GM12891 (cell line): ENCODE data around the gene CAMTA1.

Experiments used
- DNase-seq: peaks from one replicate; pipeline ENCODE4 v3.0.0; 2011; ENCODE audit warnings: low spot score; ENCODE audit not compliant: insufficient read length
- FAIRE-seq: peaks from 2 replicates; lab custom pipeline; 2011; peaks lifted over from hg19 to GRCh38; lab: Jason Lieb, UNC
- PAX5 ChIP-seq: IDR thresholded peaks from 2 replicates; pipeline ENCODE4 v1.6.1; 2011; ENCODE audit warnings: low read length, moderate library complexity, mild to moderate bottlenecking; ENCODE audit not compliant: insufficient read depth, severe bottlenecking
- POLR2A ChIP-seq: IDR thresholded peaks from 2 replicates; pipeline ENCODE4 v1.6.1; 2011; ENCODE audit warnings: low read depth, low read length, control low read depth
- POLR2AphosphoS5 ChIP-seq: IDR thresholded peaks from 2 replicates; pipeline ENCODE4 v1.6.1; 2011; ENCODE audit warnings: low read depth, low read length, control low read depth
- POU2F2 ChIP-seq: IDR thresholded peaks from 2 replicates; pipeline ENCODE4 v1.6.1; 2011; ENCODE audit warnings: low read depth, mild to moderate bottlenecking, control low read depth, low read length, moderate library complexity
- SPI1 ChIP-seq: IDR thresholded peaks from 2 replicates; pipeline ENCODE4 v1.6.1; 2011; ENCODE audit warnings: low read depth, low read length, control low read depth
- TAF1 ChIP-seq: IDR thresholded peaks from 2 replicates; pipeline ENCODE4 v1.6.1; 2011; ENCODE audit warnings: low read depth, low read length, control low read depth

The CAMTA1 gene

DNA sequence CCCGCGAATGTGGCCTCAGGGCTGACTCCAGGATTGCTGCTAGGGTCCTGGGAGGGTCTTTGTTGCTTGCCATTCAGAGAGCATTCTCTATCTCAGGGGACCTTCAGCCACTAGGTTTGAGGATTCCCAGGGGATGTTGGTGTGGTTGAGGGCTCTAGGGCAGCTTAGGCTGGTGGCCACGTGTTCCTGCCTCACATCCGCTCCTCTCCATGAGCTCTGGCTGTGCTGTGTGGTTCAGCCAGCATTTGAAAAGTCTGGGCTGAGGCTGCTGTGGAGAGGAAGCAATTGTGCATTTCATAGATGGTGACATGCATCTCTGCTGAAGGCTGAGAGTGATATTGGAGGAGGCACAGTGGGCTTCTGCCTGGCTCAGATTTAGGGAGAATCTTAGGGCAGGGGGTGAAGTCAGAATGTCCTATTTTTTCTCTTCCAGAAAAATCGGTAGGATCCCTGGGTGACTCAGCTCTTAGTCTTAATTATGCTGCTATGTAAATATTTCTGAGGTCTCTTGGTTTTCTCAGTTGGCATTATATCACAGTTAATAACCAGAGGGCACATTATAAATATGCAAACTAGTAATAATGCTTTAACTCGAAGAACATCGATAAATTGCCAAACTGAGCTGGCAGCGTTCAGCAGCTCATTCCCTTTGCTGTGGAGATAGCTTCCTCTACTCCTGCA lies 182.3 kb downstream of the CAMTA1 start:
- no peak for FAIRE-seq
- TF ChIP-seq POLR2AphosphoS5 = no peak
- TF ChIP-seq PAX5 = no peak
- TF ChIP-seq POLR2A = no peak
- no peak for TF ChIP-seq SPI1
- DNase-seq = no peak

DNA sequence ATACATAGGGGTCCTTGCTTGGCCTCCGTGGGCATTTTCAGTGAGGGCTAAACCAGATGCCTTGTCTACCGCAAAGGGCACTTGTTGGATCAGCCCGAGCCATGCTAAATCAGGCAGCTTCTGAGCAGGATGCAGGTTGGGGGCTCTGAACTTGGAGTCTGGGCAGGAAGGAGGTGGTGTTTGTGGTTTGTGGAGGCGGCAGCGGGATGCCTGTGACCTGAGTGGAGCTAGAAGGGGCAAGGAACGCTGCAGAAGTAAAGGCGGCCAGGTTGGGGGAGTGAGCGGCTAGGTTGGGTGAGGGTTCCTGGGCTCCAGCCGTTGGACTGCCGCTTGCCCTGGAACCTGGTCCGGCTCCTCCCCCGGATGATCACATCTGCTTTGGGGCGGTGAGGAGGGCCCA lies 183.9 kb downstream of the CAMTA1 start:
- TF ChIP-seq PAX5 (no peak), POLR2AphosphoS5 (no peak)
- no peak for DNase-seq
- no peak for FAIRE-seq

GRCh38 chr1:6969762-6970161 lies 184.5 kb downstream of the CAMTA1 start:
- no peak for FAIRE-seq
- DNase-seq = no peak
- TF ChIP-seq POLR2A (no peak), TAF1 (no peak), POU2F2 (no peak), PAX5 (no peak), POLR2AphosphoS5 (no peak)

DNA sequence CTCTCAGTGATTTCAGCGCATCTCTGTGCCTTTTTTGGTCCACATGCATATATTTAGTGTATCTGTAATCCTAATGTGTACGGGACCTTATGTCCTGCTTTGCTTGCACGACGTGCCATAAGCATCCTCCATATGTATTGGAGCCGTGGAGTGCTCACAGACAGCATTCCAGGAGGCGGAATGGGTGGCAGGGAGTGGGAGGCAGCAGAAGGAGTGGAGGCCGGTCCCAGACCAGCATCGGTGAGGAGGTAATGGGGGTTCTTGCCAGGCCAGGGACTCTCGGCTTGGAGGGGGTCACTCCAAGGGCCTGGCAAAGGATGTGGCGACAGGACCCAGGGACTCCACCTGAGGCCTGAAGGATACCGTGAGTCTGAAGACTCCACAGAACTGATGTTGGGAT lies 185.0 kb downstream of the CAMTA1 start:
- DNase-seq (no peak), FAIRE-seq (no peak)
- TF ChIP-seq POLR2A (no peak), SPI1 (no peak), POLR2AphosphoS5 (no peak), POU2F2 (no peak), PAX5 (no peak), TAF1 (no peak)

- DNase-seq (no peak), FAIRE-seq (no peak)
- TF ChIP-seq TAF1 (no peak), POLR2AphosphoS5 (no peak), POLR2A (no peak), PAX5 (no peak), SPI1 (no peak), POU2F2 (no peak)
Observed at GRCh38 chr1:6971048-6971447, 185.8 kb downstream of the CAMTA1 start.

GRCh38 chr1:6971699-6972098 lies 186.4 kb downstream of the CAMTA1 start:
- DNase-seq = no peak
- TF ChIP-seq PAX5 (no peak), POLR2A (no peak), TAF1 (no peak), SPI1 (no peak), POLR2AphosphoS5 (no peak), POU2F2 (no peak)
- no peak for FAIRE-seq

- DNase-seq (no peak), FAIRE-seq (no peak)
- TF ChIP-seq POU2F2 = no peak
- TF ChIP-seq TAF1 = no peak
- no peak for TF ChIP-seq SPI1
- TF ChIP-seq POLR2A = no peak
- TF ChIP-seq POLR2AphosphoS5 = no peak
- no peak for TF ChIP-seq PAX5
Observed at GRCh38 chr1:6972399-6972798, 187.1 kb downstream of the CAMTA1 start.

GRCh38 chr1:6975331-6976043 lies 190.2 kb downstream of the CAMTA1 start:
- TF ChIP-seq POU2F2 (no peak), SPI1 (no peak), TAF1 (no peak), POLR2AphosphoS5 (no peak)
- DNase-seq (no peak), FAIRE-seq (no peak)

DNA sequence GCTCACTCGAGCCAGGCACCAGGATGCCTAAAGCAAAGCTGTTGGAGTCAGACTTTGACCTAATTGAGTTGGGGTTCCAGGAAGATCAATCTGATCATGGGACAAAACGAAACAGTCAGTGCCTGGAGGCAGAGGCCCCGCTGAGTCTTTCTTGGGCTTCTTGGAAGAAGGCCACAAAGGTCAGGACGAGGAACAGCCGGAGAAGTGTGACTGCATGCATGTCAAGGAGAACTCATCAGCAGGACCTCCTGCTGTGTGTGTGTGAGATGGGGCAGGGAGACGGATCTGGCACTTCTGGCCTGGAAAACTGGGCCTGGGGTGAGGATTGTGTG lies 190.8 kb downstream of the CAMTA1 start:
- FAIRE-seq = no peak
- TF ChIP-seq TAF1 (no peak), POU2F2 (no peak), SPI1 (no peak), PAX5 (no peak), POLR2A (no peak), POLR2AphosphoS5 (no peak)
- no peak for DNase-seq

DNA sequence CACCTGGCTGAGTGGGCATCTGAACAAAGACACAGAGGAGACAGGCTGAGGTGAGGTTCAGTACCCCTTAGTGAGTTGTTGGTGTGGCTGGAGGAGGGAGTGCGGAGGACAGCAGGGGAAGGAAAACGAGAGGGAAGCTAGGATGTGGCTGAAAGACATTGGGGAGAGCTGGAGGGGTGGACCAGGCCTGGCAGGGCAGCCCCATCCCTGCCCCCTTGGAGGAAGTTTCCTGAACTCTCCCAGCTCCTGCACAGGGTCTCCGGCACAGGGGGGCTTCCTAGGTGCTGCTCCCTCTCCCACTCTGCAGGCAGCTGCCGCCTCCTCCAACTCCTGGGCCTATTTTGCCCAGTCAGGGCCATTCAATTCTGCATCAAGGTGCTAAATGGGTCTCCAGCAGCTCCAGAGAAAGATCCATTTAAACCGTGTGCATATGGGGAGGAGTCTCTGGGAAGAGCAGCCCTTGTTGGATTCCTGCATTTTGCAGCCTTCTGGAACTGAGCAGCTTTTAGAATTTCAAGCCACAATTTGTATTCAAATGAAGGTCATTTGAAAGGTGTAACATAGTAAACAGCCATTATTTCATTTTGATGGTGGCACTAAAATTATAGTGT lies 193.9 kb downstream of the CAMTA1 start:
- TF ChIP-seq TAF1 (no peak), POLR2A (no peak), PAX5 (no peak), POU2F2 (no peak), SPI1 (no peak), POLR2AphosphoS5 (no peak)
- DNase-seq = no peak
- FAIRE-seq = no peak
